ENCODE results near the gene PPP1R9B.
A peak's percentile ranks its signal among the peaks of the same experiment; 100 is the strongest.

PPP1R9B gene

DNA sequence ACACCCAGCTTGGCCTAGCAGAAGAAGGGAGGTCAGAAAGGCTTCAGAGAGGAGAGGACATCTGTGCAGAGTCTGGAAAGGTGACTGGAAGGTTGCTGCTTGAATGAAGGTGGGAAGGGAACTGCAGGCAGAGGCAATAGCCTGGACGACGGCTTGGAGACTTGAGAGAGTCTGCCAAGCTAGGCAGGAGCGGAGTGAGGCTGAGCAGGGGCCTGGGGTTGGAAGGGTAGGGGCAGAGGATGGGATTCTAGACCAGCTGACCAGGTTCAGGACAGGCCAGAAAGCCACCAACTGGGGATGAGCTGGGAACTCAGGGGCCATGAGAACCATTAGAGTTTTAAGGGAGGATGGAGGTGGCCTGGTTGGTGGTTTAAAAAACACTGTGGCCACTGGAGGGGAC is 15.0 kb upstream of the PPP1R9B start:
- Histone ChIP-seq H3K9ac (no peak overlapping the region), H3K36me3 (no peaks in the 10 kb centered on the region), H4K20me1 (no peaks in the 10 kb centered on the region; a peak in 1 of 22 replicates), H3K27ac (no peak overlapping the region), H3K27me3 (no peaks in the 10 kb centered on the region), H3K9me3 (replicated peaks in 1 of 11) (no peaks in the 10 kb centered on the region), H3K4me3 (no peak overlapping the region), H3K4me2 (no peak overlapping the region), H3K4me1 (peaks cover 36 to 50% (median 45%) of the 10 kb centered on the region in 10 experiments)
- TF ChIP-seq Cebpa-rat (IDR thresholded peaks at IDR 0.05): no peak

GRCh38 chr17:50165066-50165465 is 14.6 kb upstream of the PPP1R9B start:
- Histone ChIP-seq H3K9ac (no peak overlapping the region), H3K27ac (no peak overlapping the region), H3K36me3 (no peaks in the 10 kb centered on the region), H3K27me3 (no peaks in the 10 kb centered on the region), H4K20me1 (no peaks in the 10 kb centered on the region; a peak in 1 of 22 replicates), H3K4me1 (peaks cover 36 to 50% (median 46%) of the 10 kb centered on the region in 10 experiments), H3K4me2 (0 out of 22 replicates have a peak overlapping the region, but pooled peaks of 1 of the 11 experiments have one; percentile 76), H3K9me3 (replicated peaks in 1 of 11) (no peaks in the 10 kb centered on the region), H3K4me3 (no peak overlapping the region)
- no peak for TF ChIP-seq Cebpa-rat (IDR thresholded peaks at IDR 0.05)

- Histone ChIP-seq H3K4me1 (peaks cover 36 to 50% (median 46%) of the 10 kb centered on the region in 10 experiments), H3K9me3 (replicated peaks in 1 of 11) (no peaks in the 10 kb centered on the region), H3K27ac (no peak overlapping the region), H3K36me3 (no peaks in the 10 kb centered on the region), H3K4me2 (peak overlapping the region in 7 of 11 experiments; percentile 33 to 79 (median 58); a peak in 11 of 22 replicates), H3K4me3 (no peak overlapping the region), H3K27me3 (no peaks in the 10 kb centered on the region), H4K20me1 (no peaks in the 10 kb centered on the region; a peak in 1 of 22 replicates), H3K9ac (0 out of 22 replicates have a peak overlapping the region, but pooled peaks of 1 of the 11 experiments have one; percentile 27)
- no peak for TF ChIP-seq Cebpa-rat (IDR thresholded peaks at IDR 0.05)
Observed at GRCh38 chr17:50164697-50164988, 14.2 kb upstream of the PPP1R9B start.

DNA sequence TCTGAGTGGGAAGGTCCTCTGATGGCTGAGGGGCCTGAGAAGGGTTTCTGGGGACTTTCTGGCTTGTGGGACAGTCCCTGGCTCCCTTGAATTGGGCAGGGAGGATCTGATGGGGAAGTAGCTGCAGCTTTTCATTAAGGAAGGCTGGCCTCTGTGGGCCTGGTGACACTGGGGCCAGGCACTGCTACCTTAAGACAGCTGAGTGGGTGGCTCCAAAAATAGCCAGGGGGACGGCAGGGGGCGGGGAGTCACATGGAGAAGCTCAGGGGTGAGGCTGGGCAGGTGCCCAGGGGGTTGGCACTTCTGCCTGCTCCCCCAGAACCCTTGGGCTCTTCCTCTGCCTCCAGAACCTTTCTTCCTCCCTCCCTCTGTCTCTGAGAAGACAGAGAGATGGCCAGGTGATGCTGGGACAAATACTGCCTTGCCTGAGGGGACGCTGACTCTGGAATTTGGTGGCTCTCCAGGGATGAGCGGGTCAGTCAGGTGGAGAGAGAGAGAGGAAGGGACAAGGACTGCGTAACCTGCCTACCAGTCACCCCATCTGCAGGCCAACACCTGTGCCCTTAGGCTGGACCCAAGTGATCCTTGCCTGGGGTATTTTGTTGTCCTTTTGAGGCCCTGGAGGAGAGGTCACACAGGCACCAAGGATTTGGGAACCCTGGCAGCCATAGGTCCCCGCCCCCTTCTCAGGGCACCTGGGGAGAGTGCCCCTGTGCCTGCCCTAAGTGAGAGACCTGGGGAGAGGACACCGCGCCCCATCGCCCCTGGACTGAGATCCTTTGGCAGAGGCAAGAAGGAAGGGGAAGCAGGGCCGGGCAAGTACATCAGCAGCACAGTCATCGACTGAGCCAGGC is 13.6 kb upstream of the PPP1R9B start:
- no peak overlapping the region for H3K27ac ChIP-seq
- peak overlapping the region in 3 of 11 experiments; percentile 19 to 42 (median 27); a peak in 1 of 22 replicates for H3K9ac ChIP-seq
- no peaks in the 10 kb centered on the region for H3K27me3 ChIP-seq
- peaks cover 35 to 49% (median 46%) of the 10 kb centered on the region in 10 experiments for H3K4me1 ChIP-seq
- peak overlapping the region in 10 of 11 experiments; percentile 29 to 79 (median 44); a peak in 21 of 22 replicates for H3K4me2 ChIP-seq
- no peaks in the 10 kb centered on the region for H3K9me3 ChIP-seq (replicated peaks in 1 of 11)
- no peaks in the 10 kb centered on the region for H3K36me3 ChIP-seq
- H4K20me1 ChIP-seq: no peaks in the 10 kb centered on the region; a peak in 1 of 22 replicates
- no peak overlapping the region for H3K4me3 ChIP-seq
- no peak for TF ChIP-seq Cebpa-rat (IDR thresholded peaks at IDR 0.05)

DNA sequence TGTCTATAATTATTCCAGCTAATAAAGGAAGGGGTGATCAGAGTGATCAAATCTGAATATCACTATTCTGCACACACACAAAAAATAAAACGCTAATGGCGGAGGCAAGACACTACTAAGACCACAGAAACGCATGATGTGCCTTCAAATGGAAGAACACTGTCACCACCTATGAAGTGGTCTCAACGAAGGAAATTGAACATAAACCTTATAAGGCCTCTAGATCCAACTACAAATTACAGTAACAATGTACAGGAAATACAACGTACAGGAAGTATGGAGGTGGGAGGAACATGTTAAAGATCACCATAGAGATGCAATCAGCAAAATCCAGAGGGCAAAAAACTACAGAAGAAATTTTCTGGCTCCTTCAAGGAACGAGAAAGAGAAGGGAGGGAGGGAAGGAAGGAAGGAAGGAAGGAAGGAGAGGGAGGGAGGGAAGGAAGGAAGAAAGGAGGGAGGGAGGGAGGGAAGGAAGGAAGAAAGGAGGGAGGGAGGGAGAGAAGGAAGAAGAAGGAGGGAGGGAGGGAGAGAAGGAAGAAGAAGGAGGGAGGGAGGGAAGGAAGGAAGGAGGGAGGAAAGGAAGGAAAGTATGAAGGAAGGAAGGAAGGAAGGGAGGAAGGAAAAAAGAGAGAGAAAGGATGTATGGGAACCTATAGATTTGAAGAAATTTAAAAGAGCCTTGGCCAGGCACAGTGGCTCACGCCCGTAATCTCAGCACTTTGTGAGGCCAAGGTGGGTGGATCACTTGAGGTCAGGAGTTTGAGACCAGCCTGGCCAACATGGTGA is 12.2 kb upstream of the PPP1R9B start:
- Histone ChIP-seq H3K4me3 (no peak overlapping the region), H3K4me1 (peaks cover 28 to 55% (median 37%) of the 10 kb centered on the region in 10 experiments), H3K27ac (0 out of 22 replicates have a peak overlapping the region, but pooled peaks of 1 of the 11 experiments have one; percentile 50), H3K9me3 (replicated peaks in 1 of 11) (no peaks in the 10 kb centered on the region), H3K9ac (no peak overlapping the region), H3K27me3 (no peaks in the 10 kb centered on the region), H3K4me2 (peak overlapping the region in 10 of 11 experiments; percentile 77 to 98 (median 94); a peak in 19 of 22 replicates), H3K36me3 (no peaks in the 10 kb centered on the region), H4K20me1 (no peaks in the 10 kb centered on the region; a peak in 1 of 22 replicates)
- no peak for TF ChIP-seq Cebpa-rat (IDR thresholded peaks at IDR 0.05)

DNA sequence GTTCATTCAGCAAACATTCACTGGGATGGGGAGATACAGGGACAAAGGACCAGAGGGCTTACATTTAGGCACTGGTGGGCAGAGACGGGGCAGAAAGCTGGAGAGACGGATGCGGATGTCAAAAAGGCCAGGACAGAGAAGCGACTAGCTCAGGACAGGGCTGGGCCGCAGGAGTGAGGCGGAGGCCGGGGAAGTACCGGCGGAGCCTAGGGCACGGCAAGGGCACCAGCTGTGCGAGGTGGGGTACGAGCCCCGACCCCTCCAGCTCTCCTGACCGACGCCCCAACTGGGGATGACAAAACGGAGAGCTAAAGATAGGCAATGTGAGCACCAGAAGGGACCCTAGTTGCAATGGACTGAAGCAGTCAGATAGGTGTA is 11.4 kb upstream of the PPP1R9B start:
- no peak for TF ChIP-seq Cebpa-rat (IDR thresholded peaks at IDR 0.05)
- H3K27ac ChIP-seq: peak overlapping the region in 9 of 11 experiments; percentile 8 to 61 (median 42); a peak in 13 of 22 replicates
- H3K9me3 ChIP-seq (replicated peaks in 1 of 11): no peaks in the 10 kb centered on the region
- no peaks in the 10 kb centered on the region; a peak in 1 of 22 replicates for H4K20me1 ChIP-seq
- H3K36me3 ChIP-seq: no peaks in the 10 kb centered on the region
- peak overlapping the region; percentile 77 to 98 (median 93) for H3K4me2 ChIP-seq
- H3K4me3 ChIP-seq: peak overlapping the region in 8 of 10 experiments; percentile 54 to 74 (median 64); a peak in 10 of 20 replicates
- no peaks in the 10 kb centered on the region for H3K27me3 ChIP-seq
- peak overlapping the region in 8 of 11 experiments; percentile 45 to 76 (median 58); a peak in 16 of 22 replicates for H3K9ac ChIP-seq
- peaks cover 28 to 52% (median 33%) of the 10 kb centered on the region in 10 experiments for H3K4me1 ChIP-seq

- no peak for TF ChIP-seq Cebpa-rat (IDR thresholded peaks at IDR 0.05)
- no peaks in the 10 kb centered on the region for H3K36me3 ChIP-seq
- H3K27me3 ChIP-seq: no peaks in the 10 kb centered on the region
- peak overlapping the region in 10 of 11 experiments; percentile 60 to 76 (median 73); a peak in 20 of 22 replicates for H3K9ac ChIP-seq
- H3K4me3 ChIP-seq: peak overlapping the region; percentile 54 to 74 (median 64)
- H4K20me1 ChIP-seq: no peaks in the 10 kb centered on the region; a peak in 1 of 22 replicates
- no peaks in the 10 kb centered on the region for H3K9me3 ChIP-seq (replicated peaks in 1 of 11)
- peaks cover 28 to 55% (median 33%) of the 10 kb centered on the region in 10 experiments for H3K4me1 ChIP-seq
- peak overlapping the region; percentile 77 to 98 (median 93) for H3K4me2 ChIP-seq
- peak overlapping the region in 9 of 11 experiments; percentile 20 to 67 (median 47); a peak in 16 of 22 replicates for H3K27ac ChIP-seq
Observed at GRCh38 chr17:50161023-50161910, 10.8 kb upstream of the PPP1R9B start.

GRCh38 chr17:50157891-50158290 is 7.4 kb upstream of the PPP1R9B start:
- H3K27me3 ChIP-seq: no peaks in the 10 kb centered on the region
- H3K27ac ChIP-seq: no peak overlapping the region
- H3K4me3 ChIP-seq: no peak overlapping the region
- H3K4me1 ChIP-seq: peaks cover 44 to 70% (median 52%) of the 10 kb centered on the region in 10 experiments
- no peak overlapping the region for H3K9ac ChIP-seq
- H3K4me2 ChIP-seq: peak overlapping the region in 2 of 11 experiments; percentile 7 to 8; a peak in 1 of 22 replicates
- no peaks in the 10 kb centered on the region for H3K9me3 ChIP-seq (replicated peaks in 1 of 11)
- H3K36me3 ChIP-seq: no peaks in the 10 kb centered on the region
- TF ChIP-seq Cebpa-rat (IDR thresholded peaks at IDR 0.05): no peak
- H4K20me1 ChIP-seq: no peaks in the 10 kb centered on the region
